ENCODE results near the gene SHMT2. TPM values are rescaled to one million over a fixed set of nuclear protein-coding genes. Genes with fewer than 3 reads are reported as not detected.

SHMT2 gene
- total RNA-seq, 1 experiment from 2014 or later = 67.1 TPM

GRCh38 chr12:57191410-57191809 lies 38.1 kb upstream of the SHMT2 start:
- Histone ChIP-seq H3K9me3 (ENCODE audit: control insufficient read depth, insufficient read depth, low read depth, low read length) (no peaks in the 10 kb centered on the region), H3K27me3 (ENCODE audit: control insufficient read depth, insufficient read depth, low read length) (no peaks in the 10 kb centered on the region), H3K4me1 (ENCODE audit: control insufficient read depth, insufficient read depth, low read length) (no peaks in the 10 kb centered on the region), H3K27ac (ENCODE audit: low read length) (no peak overlapping the region), H3K36me3 (ENCODE audit: control insufficient read depth, insufficient read depth, low read length) (no peaks in the 10 kb centered on the region), H3K4me3 (ENCODE audit: low read depth in 2 of 2, low read length in 2 of 2) (no peak overlapping the region)
- BruUV-seq (replicated peaks) = no TSS peak
- intact Hi-C loops (cut with micrococcal nuclease; ENCODE audit: unreplicated experiment) = no loop called here
- ATAC-seq (no peak), DNase-seq (ENCODE audit: low read depth, low spot score) (no peak)
- CTCF ChIA-PET = no interaction called here
- POLR2A ChIA-PET = no interaction called here
- TF ChIP-seq POLR2AphosphoS5 (IDR thresholded peaks at IDR 0.05; ENCODE audit: low read depth, low read length) (no peak), REST (IDR thresholded peaks at IDR 0.05; ENCODE audit: insufficient read depth in 1 of 2, low read depth in 2 of 2, low read length in 1 of 2) (no peak), TCF7L2 (IDR thresholded peaks at IDR 0.05; ENCODE audit: low read depth, low read length) (no peak), SIN3A (IDR thresholded peaks at IDR 0.05; ENCODE audit: borderline replicate concordance, insufficient read depth, low read depth, low read length) (no peak)
- TF ChIP-seq, protein P1, sequence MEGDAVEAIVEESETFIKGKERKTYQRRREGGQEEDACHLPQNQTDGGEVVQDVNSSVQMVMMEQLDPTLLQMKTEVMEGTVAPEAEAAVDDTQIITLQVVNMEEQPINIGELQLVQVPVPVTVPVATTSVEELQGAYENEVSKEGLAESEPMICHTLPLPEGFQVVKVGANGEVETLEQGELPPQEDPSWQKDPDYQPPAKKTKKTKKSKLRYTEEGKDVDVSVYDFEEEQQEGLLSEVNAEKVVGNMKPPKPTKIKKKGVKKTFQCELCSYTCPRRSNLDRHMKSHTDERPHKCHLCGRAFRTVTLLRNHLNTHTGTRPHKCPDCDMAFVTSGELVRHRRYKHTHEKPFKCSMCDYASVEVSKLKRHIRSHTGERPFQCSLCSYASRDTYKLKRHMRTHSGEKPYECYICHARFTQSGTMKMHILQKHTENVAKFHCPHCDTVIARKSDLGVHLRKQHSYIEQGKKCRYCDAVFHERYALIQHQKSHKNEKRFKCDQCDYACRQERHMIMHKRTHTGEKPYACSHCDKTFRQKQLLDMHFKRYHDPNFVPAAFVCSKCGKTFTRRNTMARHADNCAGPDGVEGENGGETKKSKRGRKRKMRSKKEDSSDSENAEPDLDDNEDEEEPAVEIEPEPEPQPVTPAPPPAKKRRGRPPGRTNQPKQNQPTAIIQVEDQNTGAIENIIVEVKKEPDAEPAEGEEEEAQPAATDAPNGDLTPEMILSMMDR (IDR thresholded peaks at IDR 0.05) = no peak
- in situ Hi-C loops (cut with HindIII; ENCODE audit: low pct_unique_long_range_greater_than_20kb, low sequenced_read_pairs) = no loop called here

GRCh38 chr12:57192920-57193319 lies 36.6 kb upstream of the SHMT2 start:
- Histone ChIP-seq H3K4me3 (ENCODE audit: low read depth in 2 of 2, low read length in 2 of 2) (no peak overlapping the region), H3K36me3 (ENCODE audit: control insufficient read depth, insufficient read depth, low read length) (no peaks in the 10 kb centered on the region), H3K9me3 (ENCODE audit: control insufficient read depth, insufficient read depth, low read depth, low read length) (no peaks in the 10 kb centered on the region), H3K4me1 (ENCODE audit: control insufficient read depth, insufficient read depth, low read length) (no peaks in the 10 kb centered on the region), H3K27ac (ENCODE audit: low read length) (no peak overlapping the region), H3K27me3 (ENCODE audit: control insufficient read depth, insufficient read depth, low read length) (no peaks in the 10 kb centered on the region)
- POLR2A ChIA-PET = no interaction called here
- in situ Hi-C loops (cut with HindIII; ENCODE audit: low pct_unique_long_range_greater_than_20kb, low sequenced_read_pairs) (no loop called here), intact Hi-C loops (cut with micrococcal nuclease; ENCODE audit: unreplicated experiment) (no loop called here)
- no TSS peak for BruUV-seq (replicated peaks)
- CTCF ChIA-PET = no interaction called here
- TF ChIP-seq POLR2AphosphoS5 (IDR thresholded peaks at IDR 0.05; ENCODE audit: low read depth, low read length) (no peak), TCF7L2 (IDR thresholded peaks at IDR 0.05; ENCODE audit: low read depth, low read length) (no peak), SIN3A (IDR thresholded peaks at IDR 0.05; ENCODE audit: borderline replicate concordance, insufficient read depth, low read depth, low read length) (no peak), REST (IDR thresholded peaks at IDR 0.05; ENCODE audit: insufficient read depth in 1 of 2, low read depth in 2 of 2, low read length in 1 of 2) (no peak)
- TF ChIP-seq, protein P1 (IDR thresholded peaks at IDR 0.05) = no peak
- no peak for DNase-seq (ENCODE audit: low read depth, low spot score)
- ATAC-seq = no peak

Data from Panc1 (cell line).